Endothelial cell of umbilical vein (primary cell): ENCODE results near the gene WDR27.

Experiments used
- JUN ChIP-seq: IDR thresholded peaks from 2 replicates; pipeline ENCODE4 v1.6.1; 2011; ENCODE audit warnings: borderline replicate concordance, low read depth; ENCODE audit not compliant: insufficient read length, insufficient read depth
- POLR2A ChIP-seq: IDR thresholded peaks from 2 replicates; pipeline ENCODE4 v1.6.1; 2012; ENCODE audit warnings: low read depth, mild to moderate bottlenecking, control low read depth, low read length

GRCh38 chr6:169659820-169660610 is 41.8 kb downstream of the WDR27 start:
- TF ChIP-seq POLR2A (no peak), JUN (no peak)
